MM.1S (cell line): ENCODE data around the gene BRIP1.

Experiments used
- DNase-seq: peaks from one replicate; pipeline ENCODE4 v3.0.0-alpha.2; 2015
- H2AFZ ChIP-seq: fragments of 300-600 bp; sonication (generic); 2 replicates; pipeline ENCODE4 v1.6.0; 2016; ENCODE audit warnings: antibody characterized with exemption, low read length
- H3F3A ChIP-seq: fragments of 300-600 bp; sonication (generic); 2 replicates; pipeline ENCODE4 v1.6.1; 2016; ENCODE audit warnings: mild to moderate bottlenecking, antibody characterized with exemption, low read length, moderate library complexity, mixed read lengths; ENCODE audit not compliant: insufficient read depth
- H3K27ac ChIP-seq: fragments of 300-600 bp; sonication (generic); 2 replicates; pipeline ENCODE4 v1.5.1; 2016; ENCODE audit warnings: mild to moderate bottlenecking, low read length
- H3K27me3 ChIP-seq: fragments of 300-600 bp; sonication (generic); replicated peaks from 2 replicates; pipeline ENCODE4 v1.6.0; 2016; ENCODE audit warnings: low read length; ENCODE audit not compliant: insufficient read depth
- H3K36me3 ChIP-seq: fragments of 300-600 bp; sonication (generic); replicated peaks from 2 replicates; pipeline ENCODE4 v1.6.1; 2016; ENCODE audit warnings: mild to moderate bottlenecking, low read length, mixed read lengths; ENCODE audit not compliant: insufficient read depth
- H3K4me1 ChIP-seq: fragments of 300-600 bp; sonication (generic); 2 replicates; pipeline ENCODE4 v1.6.1; 2016; ENCODE audit warnings: low read length, mixed read lengths
- H3K4me2 ChIP-seq: fragments of 300-600 bp; sonication (generic); 2 replicates; pipeline ENCODE4 v1.6.0; 2016; ENCODE audit warnings: low read depth, low read length
- H3K4me3 ChIP-seq: fragments of 300-600 bp; sonication (generic); 2 replicates; pipeline ENCODE4 v1.5.1; 2016; ENCODE audit warnings: low read length, mixed read lengths
- H3K79me2 ChIP-seq: fragments of 300-600 bp; sonication (generic); 2 replicates; pipeline ENCODE4 v1.6.1; 2016; ENCODE audit warnings: mixed run types, low read length, mixed read lengths
- H3K9ac ChIP-seq: fragments of 300-600 bp; sonication (generic); 2 replicates; pipeline ENCODE4 v1.6.1; 2016; ENCODE audit warnings: low read length, mixed read lengths
- H3K9me2 ChIP-seq: fragments of 300-600 bp; sonication (generic); replicated peaks from 2 replicates; pipeline ENCODE4 v1.6.1; 2016; ENCODE audit warnings: mild to moderate bottlenecking, low read length, mixed read lengths; ENCODE audit not compliant: insufficient read depth
- H3K9me3 ChIP-seq: fragments of 300-600 bp; sonication (generic); replicated peaks from 2 replicates; pipeline ENCODE4 v1.6.1; 2016; ENCODE audit warnings: mild to moderate bottlenecking, low read length, mixed read lengths; ENCODE audit not compliant: insufficient read depth
- H4K20me1 ChIP-seq: fragments of 300-600 bp; sonication (generic); 2 replicates; pipeline ENCODE4 v1.6.1; 2016; ENCODE audit warnings: mild to moderate bottlenecking, low read length, moderate library complexity, mixed read lengths; ENCODE audit not compliant: insufficient read depth
- CTCF ChIP-seq: fragments of 300-600 bp; sonication (generic); IDR thresholded peaks from 2 replicates; pipeline ENCODE4 v1.5.1; 2016; ENCODE audit warnings: antibody characterized with exemption, low read length, mixed read lengths
- EZH2 ChIP-seq: fragments of 300-600 bp; sonication (generic); optimal IDR thresholded peaks from 2 replicates; pipeline ENCODE3; 2017; ENCODE audit warnings: low read depth, mild to moderate bottlenecking, antibody characterized with exemption, low read length, mixed read lengths
- EZH2phosphoT487 ChIP-seq: fragments of 300-600 bp; sonication (generic); IDR thresholded peaks from 2 replicates; pipeline ENCODE4 v1.6.1; 2018; ENCODE audit warnings: antibody characterized with exemption, low read length

BRIP1 gene

DNA sequence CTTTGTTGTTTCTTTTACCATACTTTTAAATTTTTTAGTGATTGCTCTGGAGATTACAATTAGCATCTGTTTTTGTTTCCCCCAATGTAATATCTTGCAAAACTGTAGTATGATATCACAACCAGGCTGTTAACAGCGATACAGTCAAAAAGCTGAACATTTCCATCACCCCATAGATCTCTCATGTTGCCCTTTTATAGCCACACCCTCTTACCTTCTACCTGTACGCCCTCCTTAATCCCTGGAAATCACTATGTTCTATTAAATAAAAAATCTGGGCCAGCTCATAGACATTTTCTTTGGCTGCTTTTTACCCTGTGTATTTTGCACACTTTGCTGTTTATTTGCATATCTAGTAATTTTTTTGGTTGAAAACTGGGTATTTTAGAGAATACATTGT, 205.1 kb downstream of the BRIP1 start:
- H3K9ac ChIP-seq: no peak overlapping the region
- TF ChIP-seq EZH2phosphoT487 (no peak), EZH2 (no peak), CTCF (no peak)
- no peak overlapping the region for H3K4me3 ChIP-seq
- H2AFZ ChIP-seq: no peak overlapping the region
- no peaks in the 10 kb centered on the region for H3K4me1 ChIP-seq
- no peaks in the 10 kb centered on the region for H3K79me2 ChIP-seq
- H4K20me1 ChIP-seq: no peaks in the 10 kb centered on the region
- no peaks in the 10 kb centered on the region for H3K9me3 ChIP-seq
- H3F3A ChIP-seq: no peaks in the 10 kb centered on the region
- no peaks in the 10 kb centered on the region for H3K27me3 ChIP-seq
- no peaks in the 10 kb centered on the region for H3K36me3 ChIP-seq
- no peak for DNase-seq
- H3K4me2 ChIP-seq: no peak overlapping the region
- no peaks in the 10 kb centered on the region for H3K9me2 ChIP-seq
- no peak overlapping the region for H3K27ac ChIP-seq

- Histone ChIP-seq H4K20me1 (no peaks in the 10 kb centered on the region), H3K36me3 (no peaks in the 10 kb centered on the region), H2AFZ (no peak overlapping the region), H3K79me2 (no peaks in the 10 kb centered on the region), H3F3A (no peaks in the 10 kb centered on the region), H3K4me3 (no peak overlapping the region), H3K9me3 (no peaks in the 10 kb centered on the region), H3K27ac (no peak overlapping the region), H3K27me3 (no peaks in the 10 kb centered on the region), H3K9me2 (no peaks in the 10 kb centered on the region), H3K4me1 (no peaks in the 10 kb centered on the region), H3K9ac (no peak overlapping the region), H3K4me2 (no peak overlapping the region)
- no peak for DNase-seq
- no peak for TF ChIP-seq EZH2
Observed at GRCh38 chr17:61657338-61657737, 206.0 kb downstream of the BRIP1 start.

DNA sequence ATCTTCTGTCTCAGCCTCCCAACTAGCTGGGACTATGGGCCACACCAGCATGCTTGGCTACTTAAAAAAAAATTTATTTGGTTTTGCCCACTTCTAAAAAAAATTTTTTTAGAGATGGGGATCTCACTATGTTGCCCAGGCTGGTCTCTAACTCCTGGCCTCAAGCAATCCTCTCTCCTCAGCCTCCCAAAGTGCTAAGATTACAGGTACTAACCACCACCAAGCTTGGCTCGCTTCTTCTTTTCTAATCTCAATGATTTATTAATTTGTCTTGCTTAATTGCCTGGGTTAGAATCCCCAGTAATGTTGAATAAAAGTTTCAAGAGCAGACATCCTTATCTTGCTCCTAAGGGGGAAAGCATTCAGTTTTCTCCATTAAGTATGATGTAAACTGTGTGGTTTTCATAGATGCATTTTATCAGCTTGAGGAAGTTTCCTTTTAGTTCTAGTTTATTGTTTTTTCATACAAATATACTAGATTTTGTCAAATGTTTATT, 206.6 kb downstream of the BRIP1 start:
- Histone ChIP-seq H3K79me2 (no peaks in the 10 kb centered on the region), H3K4me3 (no peak overlapping the region), H3K9me3 (no peaks in the 10 kb centered on the region), H3K27ac (no peak overlapping the region), H3F3A (no peaks in the 10 kb centered on the region), H3K27me3 (no peaks in the 10 kb centered on the region), H3K4me2 (no peak overlapping the region), H2AFZ (no peak overlapping the region), H4K20me1 (no peaks in the 10 kb centered on the region), H3K36me3 (no peaks in the 10 kb centered on the region), H3K9ac (no peak overlapping the region), H3K9me2 (no peaks in the 10 kb centered on the region), H3K4me1 (no peaks in the 10 kb centered on the region)
- no peak for DNase-seq
- TF ChIP-seq EZH2: no peak
- no peak for TF ChIP-seq CTCF
- TF ChIP-seq EZH2phosphoT487: no peak

DNA sequence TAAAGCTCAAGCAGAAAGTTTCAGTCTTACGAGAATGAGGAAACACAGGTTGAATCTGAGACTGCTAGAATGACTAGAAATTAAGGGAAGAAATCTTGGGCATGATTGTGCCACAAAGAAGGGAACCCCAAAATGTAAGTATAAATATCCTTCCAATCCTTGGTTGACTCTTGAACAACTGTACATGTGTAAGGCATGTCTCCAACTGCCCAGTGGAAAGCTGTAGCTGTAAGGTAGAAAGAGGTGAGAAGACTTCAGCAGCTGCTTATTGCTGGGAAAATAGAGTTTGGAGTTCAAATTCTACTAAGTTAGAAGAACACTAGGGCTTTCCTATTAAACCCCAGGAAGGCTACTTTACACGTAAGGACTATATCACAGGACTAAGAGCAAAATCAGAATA, 212.6 kb downstream of the BRIP1 start:
- no peak overlapping the region for H3K9ac ChIP-seq
- H3K9me3 ChIP-seq: no peaks in the 10 kb centered on the region
- no peak overlapping the region for H3K27ac ChIP-seq
- no peak for TF ChIP-seq CTCF
- no peak for TF ChIP-seq EZH2phosphoT487
- no peak for TF ChIP-seq EZH2
- no peaks in the 10 kb centered on the region for H3K27me3 ChIP-seq
- no peak overlapping the region for H2AFZ ChIP-seq
- no peaks in the 10 kb centered on the region for H3K4me1 ChIP-seq
- no peaks in the 10 kb centered on the region for H3K9me2 ChIP-seq
- H3K79me2 ChIP-seq: no peaks in the 10 kb centered on the region
- H3F3A ChIP-seq: no peaks in the 10 kb centered on the region
- H4K20me1 ChIP-seq: no peaks in the 10 kb centered on the region
- no peak overlapping the region for H3K4me2 ChIP-seq
- H3K4me3 ChIP-seq: no peak overlapping the region
- DNase-seq: no peak
- no peaks in the 10 kb centered on the region for H3K36me3 ChIP-seq
